IPS-18c (cell line): Measurements from ENCODE around the gene ITGAV.
A peak's percentile ranks its signal among the peaks of the same experiment; 100 is the strongest.
"Not testable (repeated sequence)": the region's sequence is repeated elsewhere in the genome, so short reads cannot be mapped to it uniquely, and the experiment has no call there.

Experiments
- H3K4me3 ChIP-seq: 2 replicates; pipeline ENCODE4 v1.7.0; 2013; ENCODE audit warnings: low read depth, mild to moderate bottlenecking, low read length, moderate library complexity; ENCODE audit not compliant: insufficient read depth
- H3K9me3 ChIP-seq: one replicate; pipeline ENCODE4 v1.6.1; 2013; ENCODE audit warnings: mild to moderate bottlenecking, low read length, moderate library complexity; ENCODE audit not compliant: control insufficient read depth, insufficient read depth

The ITGAV gene

DNA sequence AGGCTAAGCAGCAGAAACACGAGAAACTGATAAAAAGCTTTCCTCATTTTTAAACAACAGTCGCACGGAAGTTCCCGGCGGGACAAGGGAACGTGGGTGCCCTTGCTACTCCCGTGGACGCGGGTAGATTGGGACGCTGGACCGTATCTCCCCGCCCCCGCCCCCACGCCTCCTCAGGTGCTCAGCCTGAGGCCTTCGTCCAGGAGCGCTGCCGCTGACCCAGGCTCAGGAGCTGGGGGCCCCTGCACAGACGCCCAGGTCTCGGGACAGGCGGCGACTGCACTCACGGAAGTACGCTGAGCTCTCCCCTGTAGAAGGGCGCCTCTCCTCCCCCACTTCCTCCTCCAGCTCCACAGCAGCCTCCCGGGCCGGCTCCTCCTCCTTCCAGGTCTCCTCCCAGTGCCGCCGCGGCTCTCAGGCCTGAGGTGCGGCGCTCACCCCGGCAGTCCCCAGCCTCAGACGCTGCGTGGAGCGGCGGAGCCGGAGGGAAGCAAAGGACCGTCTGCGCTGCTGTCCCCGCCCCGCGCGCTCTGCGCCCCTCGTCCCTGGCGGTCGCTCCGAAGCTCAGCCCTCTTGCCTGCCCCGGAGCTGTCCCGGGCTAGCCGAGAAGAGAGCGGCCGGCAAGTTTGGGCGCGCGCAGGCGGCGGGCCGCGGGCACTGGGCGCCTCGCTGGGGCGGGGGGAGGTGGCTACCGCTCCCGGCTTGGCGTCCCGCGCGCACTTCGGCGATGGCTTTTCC, at the start of gene ITGAV:
Gene ITGAV (plus strand): TSS at position 445 of the 738 bp plus-strand sequence. CDS start 283 bp downstream, at position 728.
- Histone ChIP-seq H3K4me3 (peak within 1 kb of the TSS; percentile 86), H3K9me3 (no peaks in the 10 kb centered on the region)

DNA sequence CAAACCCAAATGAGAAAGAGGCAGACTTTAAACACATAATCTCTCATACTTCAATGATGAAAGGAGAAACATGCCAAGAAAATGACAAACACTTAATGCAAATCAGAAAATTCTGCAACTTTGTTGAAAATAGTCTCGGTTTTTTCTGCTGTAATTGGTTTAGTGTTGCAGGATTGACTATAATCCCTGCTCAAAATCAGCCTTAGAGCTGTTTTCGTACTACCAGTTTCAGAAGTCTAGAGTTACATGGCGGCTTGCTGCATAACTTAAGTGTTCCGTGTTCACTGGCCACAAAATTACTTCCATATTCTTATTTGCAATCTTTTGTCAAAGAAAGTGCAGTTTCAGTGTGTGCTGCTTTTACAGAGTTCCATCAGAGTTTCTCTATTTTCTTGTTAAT, 48.9 kb upstream of the ITGAV start:
- Histone ChIP-seq H3K9me3 (no peaks in the 10 kb centered on the region), H3K4me3 (no peak overlapping the region)

GRCh38 chr2:186542002-186542401, 47.9 kb upstream of the ITGAV start:
- no peak overlapping the region for H3K4me3 ChIP-seq
- no peaks in the 10 kb centered on the region for H3K9me3 ChIP-seq

DNA sequence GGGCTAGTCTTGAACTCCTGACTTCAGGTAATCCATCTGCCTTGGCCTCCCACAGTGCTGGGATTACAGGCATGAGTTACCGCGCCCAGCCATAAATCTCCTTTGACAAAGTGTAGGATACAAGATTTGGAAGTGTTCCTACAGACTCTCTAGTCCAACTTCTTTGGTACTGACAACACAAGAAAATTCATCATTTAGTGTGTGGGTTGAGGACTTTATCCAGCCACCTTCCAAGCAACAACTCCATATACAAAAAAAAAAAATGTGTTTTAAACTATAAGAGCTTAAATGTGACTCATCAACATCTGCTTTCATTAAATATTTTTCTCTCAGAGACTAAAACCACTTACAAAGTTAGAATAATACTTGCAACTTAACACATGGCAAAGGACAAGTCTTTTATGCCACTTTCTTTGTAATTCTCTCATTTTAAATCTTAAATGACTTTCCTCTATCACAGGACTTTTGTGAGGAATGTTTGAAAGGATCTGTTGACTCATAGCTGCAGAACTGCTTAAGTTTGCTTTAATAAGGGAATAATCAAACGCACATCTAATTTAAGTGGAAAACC, 46.2 kb upstream of the ITGAV start:
- H3K9me3 ChIP-seq, result no peaks in the 10 kb centered on the region
- no peak overlapping the region for H3K4me3 ChIP-seq

GRCh38 chr2:186544255-186544675, 45.6 kb upstream of the ITGAV start:
- Histone ChIP-seq H3K9me3 (no peaks in the 10 kb centered on the region), H3K4me3 (no peak overlapping the region)

DNA sequence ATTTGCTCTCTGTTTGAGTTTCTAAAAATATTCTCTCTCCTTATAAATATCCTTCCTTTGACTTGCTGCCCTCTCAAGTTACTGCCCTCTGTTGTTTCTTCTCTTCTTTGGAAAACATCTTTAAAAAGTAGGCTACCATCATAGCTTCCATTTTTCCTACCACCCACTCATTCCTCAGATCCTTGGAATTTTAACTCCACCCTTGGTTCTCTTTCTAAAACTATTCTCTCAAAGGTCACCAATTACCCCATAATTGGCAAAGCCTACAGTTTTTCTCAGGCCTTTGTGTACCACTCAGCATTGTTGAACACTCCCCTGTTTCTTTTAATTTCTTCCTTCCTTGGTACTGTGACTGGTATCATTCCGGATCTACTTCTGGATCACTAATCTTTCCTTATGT, 43.0 kb upstream of the ITGAV start:
- Histone ChIP-seq H3K9me3 (no peaks in the 10 kb centered on the region), H3K4me3 (no peak overlapping the region)

DNA sequence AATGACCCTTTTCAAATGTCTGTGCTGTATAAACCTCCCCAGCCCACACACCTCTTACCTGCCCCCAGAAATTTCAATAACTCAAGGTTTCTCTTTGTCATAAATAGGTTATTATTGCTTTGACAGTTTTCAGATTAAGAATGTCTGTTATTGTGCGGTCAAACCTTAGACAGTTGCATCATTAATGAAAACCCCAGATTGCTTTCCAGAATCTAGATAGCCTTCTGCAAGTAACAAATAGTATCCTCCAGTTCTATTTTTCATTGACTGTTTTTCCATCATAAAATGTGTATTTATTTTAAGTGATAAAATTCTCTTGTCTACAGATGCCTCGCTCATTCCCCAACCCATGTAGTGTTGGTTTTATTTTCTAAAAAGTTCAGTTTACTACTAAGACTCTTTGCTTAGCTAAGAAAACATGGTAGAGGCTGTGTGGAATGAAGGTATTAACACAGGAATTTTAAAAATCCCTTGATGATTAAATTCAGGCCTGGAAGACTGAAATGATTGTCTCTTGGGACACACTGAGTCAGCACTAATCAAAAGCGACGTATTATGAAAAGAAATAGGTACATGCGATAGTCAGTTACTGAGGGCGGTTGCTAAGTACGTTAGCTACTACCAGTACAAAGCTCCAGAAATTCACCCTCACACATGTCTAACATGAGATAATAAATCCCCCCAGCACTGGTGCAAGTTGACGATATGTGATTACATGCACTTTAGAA, 38.4 kb upstream of the ITGAV start:
- no peak overlapping the region for H3K4me3 ChIP-seq

GRCh38 chr2:186554429-186554828, 35.4 kb upstream of the ITGAV start:
- Histone ChIP-seq H3K9me3 (no peaks in the 10 kb centered on the region), H3K4me3 (no peak overlapping the region)

More for the DNA sequence above, 38.4 kb upstream of the ITGAV start:
- no peaks in the 10 kb centered on the region for H3K9me3 ChIP-seq

GRCh38 chr2:186554850-186555671, 34.8 kb upstream of the ITGAV start:
- H3K4me3 ChIP-seq, result no peak overlapping the region
- H3K9me3 ChIP-seq, result no peaks in the 10 kb centered on the region

DNA sequence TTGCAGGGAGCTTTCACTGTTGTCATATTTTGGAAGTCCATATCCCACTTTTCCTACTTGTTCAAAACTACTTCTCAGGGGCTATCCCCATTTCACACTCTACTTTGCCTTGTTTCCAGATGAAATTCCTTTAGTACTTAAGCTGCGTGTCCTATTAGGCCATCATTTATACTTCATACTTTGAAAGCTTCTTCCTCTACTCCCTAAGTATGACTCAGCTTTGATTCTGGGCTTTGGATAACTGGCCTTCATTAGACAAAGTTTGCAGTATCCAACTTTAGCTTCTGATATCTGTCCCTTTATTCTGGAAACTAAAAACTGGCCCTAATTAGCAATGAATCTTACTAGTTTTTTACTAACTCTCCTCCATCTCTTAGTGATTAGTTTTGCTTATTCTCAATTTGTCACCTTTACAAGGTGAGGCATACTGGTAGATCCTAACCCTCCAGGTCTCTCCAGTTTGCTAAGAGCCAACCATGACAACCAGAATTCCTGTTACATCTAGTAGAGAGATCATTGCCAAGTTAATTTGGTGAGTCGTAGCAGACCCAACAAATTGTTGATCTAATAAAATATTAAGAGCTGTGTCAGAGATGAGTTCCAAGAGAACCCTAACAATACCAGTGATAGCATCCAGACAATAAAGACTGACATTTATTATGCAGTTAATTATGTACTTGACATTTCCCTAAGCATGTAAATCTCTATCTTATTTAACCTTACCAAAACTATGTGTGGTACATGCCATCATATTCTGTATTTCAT, 31.2 kb upstream of the ITGAV start:
- Histone ChIP-seq H3K4me3 (no peak overlapping the region), H3K9me3 (no peaks in the 10 kb centered on the region)

GRCh38 chr2:186559370-186559769, 30.5 kb upstream of the ITGAV start:
- no peak overlapping the region for H3K4me3 ChIP-seq
- H3K9me3 ChIP-seq, result no peaks in the 10 kb centered on the region

DNA sequence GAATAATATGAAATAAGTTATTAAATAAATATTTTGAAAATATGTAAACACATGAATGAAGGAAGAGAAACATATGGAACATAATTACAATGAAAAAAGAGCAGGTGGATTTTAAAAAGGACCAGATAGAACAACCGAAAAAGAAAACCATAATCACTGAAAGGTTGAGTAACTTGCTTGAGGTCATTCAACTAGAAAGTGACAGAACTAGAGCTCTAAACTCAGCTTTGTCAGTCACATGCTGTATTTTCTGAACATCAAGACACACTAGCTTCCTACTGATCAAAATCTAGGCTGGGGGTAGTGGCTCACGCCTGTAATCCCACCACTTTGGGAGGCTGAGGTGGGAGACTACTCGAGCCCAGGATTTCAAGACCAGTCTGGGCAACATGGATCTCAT, 30.0 kb upstream of the ITGAV start:
- H3K9me3 ChIP-seq, result no peaks in the 10 kb centered on the region
- H3K4me3 ChIP-seq, result no peak overlapping the region

GRCh38 chr2:186560254-186560653, 29.6 kb upstream of the ITGAV start:
- H3K4me3 ChIP-seq, result no peak overlapping the region
- H3K9me3 ChIP-seq, result no peaks in the 10 kb centered on the region

DNA sequence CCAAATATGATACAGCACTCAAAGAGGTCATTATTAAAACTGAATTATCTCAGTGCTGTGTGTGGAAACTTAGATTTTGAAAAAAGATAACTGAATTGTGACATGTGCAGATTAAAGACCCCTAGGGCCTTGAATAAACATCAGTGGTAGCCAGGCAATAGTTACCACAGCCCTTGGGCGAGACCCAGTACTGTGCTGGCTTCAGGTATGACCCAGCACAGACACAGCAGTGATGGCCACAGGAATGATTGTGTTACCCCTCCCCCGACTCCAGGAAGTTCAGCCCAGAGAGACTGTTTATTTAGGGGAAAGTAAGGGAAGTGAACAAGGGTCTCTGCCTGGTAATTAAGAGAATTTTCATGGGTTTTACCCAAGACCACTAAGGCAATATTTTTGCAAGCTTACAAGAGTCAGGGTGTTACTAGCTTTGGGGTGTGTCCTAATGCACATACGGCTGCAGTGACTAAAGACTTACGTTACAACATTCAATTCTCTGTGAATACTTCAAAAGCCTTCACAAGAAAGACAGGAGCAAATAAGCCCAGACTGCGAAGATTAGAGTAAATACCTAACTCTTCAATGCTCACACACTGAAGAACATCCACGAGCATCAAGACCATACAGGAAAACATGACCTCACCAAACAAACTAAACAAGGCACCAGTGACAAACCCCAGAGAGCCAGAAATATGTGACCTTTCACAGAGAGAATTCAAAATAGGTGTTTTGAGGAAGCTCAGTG, 28.2 kb upstream of the ITGAV start:
- H3K9me3 ChIP-seq, result no peaks in the 10 kb centered on the region
- H3K4me3 ChIP-seq, result no peak overlapping the region

DNA sequence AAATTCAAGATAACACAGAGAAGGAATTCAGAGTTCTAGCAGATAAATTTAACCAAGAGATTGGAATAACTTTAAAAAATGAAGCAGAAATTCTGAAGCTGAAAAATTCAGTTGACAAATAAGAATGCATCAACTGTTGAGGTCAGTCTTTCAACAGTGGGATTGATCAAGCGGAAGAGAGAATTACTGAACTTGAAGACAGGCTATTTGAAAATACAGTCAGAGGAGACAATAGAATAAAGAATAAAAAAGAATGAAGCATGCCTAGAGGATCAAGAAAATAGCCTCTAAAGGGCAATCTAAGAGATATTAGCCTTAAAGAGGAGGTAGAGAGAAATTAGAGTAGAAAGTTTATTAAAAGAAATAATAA, 27.7 kb upstream of the ITGAV start:
- H3K9me3 ChIP-seq, result no peaks in the 10 kb centered on the region
- H3K4me3 ChIP-seq, result no peak overlapping the region

DNA sequence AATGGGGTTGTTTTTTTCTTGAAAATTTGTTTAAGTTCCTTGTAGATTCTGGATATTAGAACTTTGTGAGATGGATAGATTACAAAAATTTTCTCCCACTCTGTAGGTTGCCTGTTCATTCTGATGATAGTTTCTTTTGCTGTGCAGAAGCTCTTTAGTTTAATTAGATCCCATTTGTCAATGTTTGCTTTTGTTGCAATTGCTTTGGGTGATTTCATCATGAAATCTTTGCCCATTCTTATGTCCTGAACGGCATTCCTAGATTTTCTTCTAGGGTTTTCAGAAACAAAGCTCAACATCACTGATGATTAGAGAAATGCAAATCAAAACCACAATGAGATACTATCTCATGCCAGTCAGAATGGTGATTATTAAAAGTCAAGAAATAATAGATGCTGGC, 21.3 kb upstream of the ITGAV start:
- not testable (repeated sequence) for H3K4me3 ChIP-seq, H3K9me3 ChIP-seq
